Breast epithelium (tissue), 4 donors: ENCODE results near the gene RNF186. TPM values are rescaled to one million over a fixed set of nuclear protein-coding genes. Genes with fewer than 3 reads are reported as not detected.
"Not testable (repeated sequence)": the region's sequence is repeated elsewhere in the genome, so short reads cannot be mapped to it uniquely, and the experiment has no call there.

Source experiments
- DNase-seq, 2 donors: peaks; one replicate each; pipeline ENCODE4 v3.0.0-alpha.2; 2019; ENCODE audit warnings: low spot score in 2 of 2
- H3K27ac ChIP-seq, 2 donors: fragments of 200-600 bp; sonication (generic) in 1 of 2; one replicate each; pipeline ENCODE4 v1.5.1; 2016 to 2019; ENCODE audit warnings: mild to moderate bottlenecking in 1 of 2
- H3K27me3 ChIP-seq, 2 donors: fragments of 200-600 bp; sonication (generic) in 1 of 2; one replicate each; pipeline versions ENCODE4 v1.5.1 to v1.6.0; 2017 to 2019; ENCODE audit warnings: control low read depth in 1 of 2, mild to moderate bottlenecking in 1 of 2
- H3K36me3 ChIP-seq: fragments of 200-600 bp; one replicate; pipeline ENCODE4 v1.5.1; 2019
- H3K4me1 ChIP-seq, 2 donors: fragments of 200-600 bp; sonication (generic); one replicate each; pipeline ENCODE4 v1.5.1; 2016 to 2019; ENCODE audit warnings: control low read depth in 1 of 2
- H3K4me3 ChIP-seq, 3 donors: fragments of 200-600 bp; sonication (generic); 1 replicate in 2 of 3; 2 replicates in 1 of 3; pipeline ENCODE4 v1.5.1; 2016 to 2019; ENCODE audit warnings: mild to moderate bottlenecking in 3 of 3, moderate library complexity in 2 of 3
- H3K9me3 ChIP-seq, 2 donors: fragments of 200-600 bp; sonication (generic) in 1 of 2; one replicate each; pipeline ENCODE4 v1.5.1; 2016 to 2019; ENCODE audit warnings: control low read depth in 1 of 2
- POLR2A ChIP-seq: fragments of 450-650 bp; IDR thresholded peaks from one replicate; pipeline ENCODE4 v1.6.1; 2016; ENCODE audit warnings: antibody characterized with exemption, mild to moderate bottlenecking, moderate library complexity
- POLR2AphosphoS5 ChIP-seq, 3 donors: sonication (generic); formaldehyde crosslinking; IDR thresholded peaks; one replicate each; pipeline ENCODE4 v1.6.1; 2017; ENCODE audit warnings: antibody characterized with exemption in 3 of 3
- intact Hi-C: fragments of 100-400 bp; cut with DNase I; formaldehyde crosslinking; loops from one replicate; pipeline ENCODE4 v1.15.1; 2023; ENCODE audit warnings: low total_unique reads
- total RNA-seq, 3 donors: library from RNA; depleted of rRNA; stranded (reverse); fragments of >200 nt; gene quantifications; one replicate each; pipeline ENCODE4 v1.1.0, GENCODE V29; 2016
- TF ChIP-seq, protein P1 (sequence below), 3 donors: fragments of 450-650 bp; IDR thresholded peaks; one replicate each; pipeline ENCODE4 v1.5.1; 2016 to 2017; ENCODE audit warnings: antibody characterized with exemption in 3 of 3, mild to moderate bottlenecking in 3 of 3, moderate library complexity in 3 of 3

The RNF186 gene
- total RNA-seq, 3 donors from 2014 or later, result 0.44 to 4.3 TPM; not detected in 1

- Histone ChIP-seq H3K27me3 (no peaks in the 10 kb centered on the region), H3K36me3 (no peaks in the 10 kb centered on the region), H3K27ac (no peak overlapping the region), H3K4me1 (no peaks in the 10 kb centered on the region), H3K4me3 (no peak overlapping the region), H3K9me3 (no peaks in the 10 kb centered on the region)
- DNase-seq, result no peak
- intact Hi-C loops, result no loop called here
- TF ChIP-seq, protein P1, sequence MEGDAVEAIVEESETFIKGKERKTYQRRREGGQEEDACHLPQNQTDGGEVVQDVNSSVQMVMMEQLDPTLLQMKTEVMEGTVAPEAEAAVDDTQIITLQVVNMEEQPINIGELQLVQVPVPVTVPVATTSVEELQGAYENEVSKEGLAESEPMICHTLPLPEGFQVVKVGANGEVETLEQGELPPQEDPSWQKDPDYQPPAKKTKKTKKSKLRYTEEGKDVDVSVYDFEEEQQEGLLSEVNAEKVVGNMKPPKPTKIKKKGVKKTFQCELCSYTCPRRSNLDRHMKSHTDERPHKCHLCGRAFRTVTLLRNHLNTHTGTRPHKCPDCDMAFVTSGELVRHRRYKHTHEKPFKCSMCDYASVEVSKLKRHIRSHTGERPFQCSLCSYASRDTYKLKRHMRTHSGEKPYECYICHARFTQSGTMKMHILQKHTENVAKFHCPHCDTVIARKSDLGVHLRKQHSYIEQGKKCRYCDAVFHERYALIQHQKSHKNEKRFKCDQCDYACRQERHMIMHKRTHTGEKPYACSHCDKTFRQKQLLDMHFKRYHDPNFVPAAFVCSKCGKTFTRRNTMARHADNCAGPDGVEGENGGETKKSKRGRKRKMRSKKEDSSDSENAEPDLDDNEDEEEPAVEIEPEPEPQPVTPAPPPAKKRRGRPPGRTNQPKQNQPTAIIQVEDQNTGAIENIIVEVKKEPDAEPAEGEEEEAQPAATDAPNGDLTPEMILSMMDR (IDR thresholded peaks at IDR 0.05), result no peak
Observed at GRCh38 chr1:19852036-19852435, 37.0 kb upstream of the RNF186 start.

GRCh38 chr1:19850214-19850613 lies 35.1 kb upstream of the RNF186 start:
- no peaks in the 10 kb centered on the region for H3K9me3 ChIP-seq
- DNase-seq, result no peak
- no peaks in the 10 kb centered on the region for H3K27me3 ChIP-seq
- no peaks in the 10 kb centered on the region for H3K4me1 ChIP-seq
- no peak for TF ChIP-seq POLR2AphosphoS5 (IDR thresholded peaks at IDR 0.05)
- no peak for TF ChIP-seq POLR2A
- intact Hi-C loops, result no loop called here
- no peaks in the 10 kb centered on the region for H3K36me3 ChIP-seq
- no peak overlapping the region for H3K27ac ChIP-seq
- H3K4me3 ChIP-seq, result no peak overlapping the region

DNA sequence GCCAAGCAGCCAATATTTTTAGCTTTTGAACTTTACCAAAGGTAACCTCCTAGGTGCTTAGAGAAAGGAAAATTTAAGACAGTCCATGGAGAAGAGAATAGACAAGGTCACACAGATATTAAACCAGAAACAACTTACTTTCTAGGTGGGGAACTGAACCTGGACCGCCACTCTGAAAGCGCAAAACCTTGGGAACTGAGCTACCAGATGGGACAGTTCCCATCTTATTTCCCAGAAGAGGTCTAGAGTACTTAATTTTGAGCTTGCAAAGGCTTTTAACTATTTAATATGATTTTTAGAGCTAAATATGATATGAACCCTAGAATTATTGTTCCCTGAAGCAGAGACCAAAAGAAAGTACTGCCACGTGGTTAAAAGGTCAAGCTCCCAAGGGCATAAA lies 34.2 kb upstream of the RNF186 start:
- not testable (repeated sequence) for H3K36me3 ChIP-seq, H3K27ac ChIP-seq, H3K27me3 ChIP-seq, DNase-seq, H3K4me3 ChIP-seq, H3K4me1 ChIP-seq, H3K9me3 ChIP-seq
- intact Hi-C loops, result loop anchor here (10.0 kb wide), 1 partner anchor 955 kb away; no protein-coding TSS in a partner anchor

- H3K4me3 ChIP-seq, result peak overlapping the region in 2 of 3 donors; percentile 31 to 33
- not testable (repeated sequence) for H3K27ac ChIP-seq, DNase-seq, H3K27me3 ChIP-seq, H3K9me3 ChIP-seq, H3K4me1 ChIP-seq, H3K36me3 ChIP-seq
- intact Hi-C loops, result loop anchor here (10.0 kb wide), 1 partner anchor 957 kb away; no protein-coding TSS in a partner anchor
Observed at GRCh38 chr1:19847334-19847733, 32.3 kb upstream of the RNF186 start.

DNA sequence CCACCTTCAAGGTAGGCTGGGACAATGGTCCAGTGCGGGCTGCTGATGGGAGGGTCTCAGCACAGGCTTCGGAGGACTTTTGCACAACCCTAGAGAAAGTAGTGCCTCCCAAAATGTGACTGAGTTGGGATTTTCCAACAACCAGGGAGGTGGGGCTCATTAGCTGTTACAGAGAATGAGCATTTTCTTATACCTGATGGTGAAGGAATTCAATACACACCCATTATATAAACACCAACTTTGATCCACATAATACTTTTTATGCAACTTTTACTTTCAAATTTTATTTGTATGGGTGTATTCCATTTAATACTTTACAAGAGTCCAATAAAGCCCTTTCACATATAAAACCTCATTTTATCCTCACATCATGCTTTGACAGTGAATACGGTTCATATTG lies 31.3 kb upstream of the RNF186 start:
- no peaks in the 10 kb centered on the region for H3K36me3 ChIP-seq
- intact Hi-C loops, result loop anchor here (10.0 kb wide), 1 partner anchor 958 kb away; no protein-coding TSS in a partner anchor
- no peaks in the 10 kb centered on the region for H3K4me1 ChIP-seq
- TF ChIP-seq POLR2A, result no peak
- TF ChIP-seq, protein P1 (IDR thresholded peaks at IDR 0.05), result no peak
- no peak for TF ChIP-seq POLR2AphosphoS5 (IDR thresholded peaks at IDR 0.05)
- H3K27ac ChIP-seq, result no peak overlapping the region
- DNase-seq, result no peak
- H3K4me3 ChIP-seq, result no peak overlapping the region
- no peaks in the 10 kb centered on the region for H3K27me3 ChIP-seq
- H3K9me3 ChIP-seq, result no peaks in the 10 kb centered on the region

- Histone ChIP-seq H3K4me1 (no peaks in the 10 kb centered on the region), H3K27ac (no peak overlapping the region), H3K9me3 (no peaks in the 10 kb centered on the region), H3K27me3 (no peaks in the 10 kb centered on the region), H3K36me3 (no peaks in the 10 kb centered on the region), H3K4me3 (no peak overlapping the region)
- intact Hi-C loops, result loop anchor here (10.0 kb wide), 1 partner anchor 959 kb away; no protein-coding TSS in a partner anchor
- DNase-seq, result no peak
- TF ChIP-seq, protein P1 (IDR thresholded peaks at IDR 0.05), result no peak
- TF ChIP-seq POLR2A (no peak), POLR2AphosphoS5 (IDR thresholded peaks at IDR 0.05) (no peak)
Observed at GRCh38 chr1:19845555-19845954, 30.5 kb upstream of the RNF186 start.
